Astrocyte of the spinal cord (primary cell): ENCODE results near the gene MEGF6.

Source experiments
- DNase-seq: peaks from one replicate; pipeline ENCODE4 v3.0.0; 2011; ENCODE audit warnings: low read depth, low spot score
- H3K4me3 ChIP-seq: 2 replicates; pipeline ENCODE4 v1.5.1; 2011; ENCODE audit warnings: low read depth, mild to moderate bottlenecking, low read length, moderate library complexity
- CTCF ChIP-seq: IDR thresholded peaks from 2 replicates; pipeline ENCODE4 v1.5.1; 2012; ENCODE audit warnings: low read depth, mild to moderate bottlenecking, low read length, inconsistent platforms
- in situ Hi-C: cut with HindIII; loops from 2 replicates; pipeline ENCODE4 v1.10.0; 2017; ENCODE audit warnings: low sequenced_read_pairs

The MEGF6 gene

GRCh38 chr1:3553166-3553939 is 58.0 kb downstream of the MEGF6 start:
- no peak for TF ChIP-seq CTCF
- no peak for DNase-seq
- in situ Hi-C loops = no loop called here
- no peak overlapping the region for H3K4me3 ChIP-seq

GRCh38 chr1:3552751-3553150 is 58.6 kb downstream of the MEGF6 start:
- in situ Hi-C loops = no loop called here
- DNase-seq = no peak
- H3K4me3 ChIP-seq = no peak overlapping the region
- TF ChIP-seq CTCF = no peak

GRCh38 chr1:3552176-3552575 is 59.1 kb downstream of the MEGF6 start:
- in situ Hi-C loops = no loop called here

GRCh38 chr1:3551711-3552110 is 59.6 kb downstream of the MEGF6 start:
- TF ChIP-seq CTCF = no peak
- H3K4me3 ChIP-seq = no peak overlapping the region
- in situ Hi-C loops = no loop called here
- no peak for DNase-seq

More at GRCh38 chr1:3552176-3552575, 59.1 kb downstream of the MEGF6 start:
- H3K4me3 ChIP-seq = no peak overlapping the region
- no peak for TF ChIP-seq CTCF
- no peak for DNase-seq

DNA sequence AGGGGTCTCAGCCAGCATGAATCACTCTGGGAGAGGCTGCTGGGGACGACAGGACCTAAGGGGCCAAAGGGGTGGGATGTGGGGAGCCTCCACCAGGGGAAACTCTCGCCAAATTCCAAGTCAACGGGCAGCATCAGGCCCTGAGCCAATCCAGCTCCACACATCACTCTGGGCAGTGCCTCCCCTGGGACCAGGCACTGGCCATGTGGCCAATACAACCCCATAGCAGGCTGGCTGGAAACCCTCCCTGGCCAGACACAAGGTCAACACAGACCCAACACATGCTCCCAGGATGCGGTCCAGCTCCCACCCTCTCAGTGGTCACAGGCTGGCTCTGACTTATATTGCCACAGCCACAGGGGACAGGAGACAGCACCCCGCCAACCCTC is 60.0 kb downstream of the MEGF6 start:
- DNase-seq = no peak
- in situ Hi-C loops = no loop called here
- no peak overlapping the region for H3K4me3 ChIP-seq
- TF ChIP-seq CTCF = no peak

- no peak overlapping the region for H3K4me3 ChIP-seq
- no peak for DNase-seq
- in situ Hi-C loops = no loop called here
- no peak for TF ChIP-seq CTCF
Observed at GRCh38 chr1:3550511-3551289, 60.6 kb downstream of the MEGF6 start.
